DND-41 (cell line): ENCODE results near the gene BICDL2.

Experiments
- ATAC-seq: fragments of 200-7000 bp; cut with Tn5 transposase; 3 replicates; pipeline ENCODE4 v1.9.1; 2021; ENCODE audit warnings: low read depth; ENCODE audit not compliant: insufficient read depth
- DNase-seq: peaks from one replicate; pipeline ENCODE4 v3.0.0-alpha.2; 2020
- H2AFZ ChIP-seq: 2 replicates; pipeline ENCODE4 v1.6.0; 2012; ENCODE audit warnings: low read depth, low read length
- H3K27ac ChIP-seq: 2 replicates; pipeline ENCODE4 v1.5.1; 2012; ENCODE audit warnings: low read length, inconsistent platforms
- H3K27me3 ChIP-seq: fragments of 200-600 bp; sonication (generic); 2 replicates; pipeline ENCODE4 v1.6.0; 2012; ENCODE audit warnings: low read length, mild to moderate bottlenecking, inconsistent platforms; ENCODE audit not compliant: insufficient read depth, poor library complexity
- H3K36me3 ChIP-seq: 2 replicates; pipeline ENCODE4 v1.5.1; 2012; ENCODE audit warnings: low read length, inconsistent platforms; ENCODE audit not compliant: insufficient read depth
- H3K4me1 ChIP-seq: 2 replicates; pipeline ENCODE4 v1.5.1; 2012; ENCODE audit warnings: mild to moderate bottlenecking, low read length; ENCODE audit not compliant: insufficient read depth
- H3K4me2 ChIP-seq: 2 replicates; pipeline ENCODE4 v1.6.0; 2012; ENCODE audit warnings: mild to moderate bottlenecking, moderate library complexity, low read length, inconsistent platforms; ENCODE audit not compliant: insufficient read depth
- H3K4me3 ChIP-seq, 2 experiments: fragments of 200-600 bp in 1 of 2; shearing (Covaris generic) in 1 of 2; 2 replicates each; pipeline ENCODE4 v1.5.1; 2012 to 2016; ENCODE audit warnings: inconsistent platforms in 2 of 2, low read length in 2 of 2, mild to moderate bottlenecking in 2 of 2, low read depth in 1 of 2, moderate library complexity in 1 of 2
- H3K79me2 ChIP-seq: 2 replicates; pipeline ENCODE4 v1.6.0; 2012; ENCODE audit warnings: low read length, inconsistent platforms; ENCODE audit not compliant: insufficient read depth
- H3K9ac ChIP-seq: 2 replicates; pipeline ENCODE4 v1.6.0; 2012; ENCODE audit warnings: low read depth, mild to moderate bottlenecking, inconsistent platforms, low read length, moderate library complexity
- H3K9me3 ChIP-seq: 2 replicates; pipeline ENCODE4 v1.5.1; 2012; ENCODE audit warnings: low read length, moderate library complexity, mild to moderate bottlenecking, inconsistent platforms; ENCODE audit not compliant: insufficient read depth, severe bottlenecking
- H4K20me1 ChIP-seq: 2 replicates; pipeline ENCODE4 v1.6.0; 2012; ENCODE audit warnings: low read length; ENCODE audit not compliant: insufficient read depth
- EZH2 ChIP-seq: IDR thresholded peaks from 3 replicates; pipeline ENCODE4 v1.6.1; 2012; ENCODE audit warnings: borderline replicate concordance, low read depth, mild to moderate bottlenecking, moderate library complexity, low read length, inconsistent platforms; ENCODE audit not compliant: severe bottlenecking
- TF ChIP-seq, protein P1 (sequence below): IDR thresholded peaks from 2 replicates; pipeline ENCODE4 v1.5.1; 2012; ENCODE audit warnings: borderline replicate concordance, low read length, moderate library complexity, mild to moderate bottlenecking; ENCODE audit not compliant: poor library complexity, severe bottlenecking; ENCODE audit errors: extremely low read depth

BICDL2 gene

DNA sequence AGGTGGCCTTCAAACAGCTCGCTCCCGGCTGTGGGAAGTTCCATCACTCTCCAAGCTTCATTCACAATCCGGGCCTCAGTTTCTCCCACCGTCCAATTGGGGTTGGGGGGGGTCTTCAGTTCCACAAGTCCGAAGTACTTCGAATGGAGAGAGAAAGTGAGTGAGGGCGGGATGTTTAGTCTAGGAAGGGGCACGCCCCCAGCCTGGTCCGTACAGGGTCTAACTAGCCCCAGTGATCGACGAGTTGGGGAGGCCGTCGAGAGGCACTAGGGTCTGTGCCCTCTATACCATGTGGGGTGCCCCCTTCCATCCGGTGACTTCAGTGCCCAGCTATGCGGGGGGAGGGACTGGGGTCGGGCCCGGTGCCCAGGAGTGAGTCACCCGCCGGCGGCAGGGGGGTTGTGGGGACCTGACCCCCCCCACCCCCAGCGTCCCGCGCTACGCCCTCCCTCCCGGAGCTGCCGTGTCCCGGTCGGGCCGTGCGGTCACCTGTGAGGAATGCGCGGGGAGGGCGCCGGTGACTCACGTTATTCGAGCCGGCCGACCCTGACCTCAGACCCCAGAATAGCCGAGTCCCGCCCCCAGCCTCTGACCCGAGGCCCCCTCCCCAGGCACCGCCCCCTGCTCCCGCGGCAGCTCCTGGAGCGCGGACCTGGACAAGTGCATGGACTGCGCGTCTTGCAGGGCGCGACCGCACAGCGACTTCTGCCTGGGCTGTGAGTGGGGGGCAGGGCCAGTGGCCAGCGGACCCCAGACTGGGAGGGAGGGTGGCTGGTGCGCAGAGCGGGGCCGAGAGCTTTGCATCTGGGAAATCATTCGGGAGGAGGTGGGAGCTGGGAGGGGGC is 15.9 kb downstream of the BICDL2 start:
- TF ChIP-seq EZH2 = no peak
- TF ChIP-seq, protein P1, sequence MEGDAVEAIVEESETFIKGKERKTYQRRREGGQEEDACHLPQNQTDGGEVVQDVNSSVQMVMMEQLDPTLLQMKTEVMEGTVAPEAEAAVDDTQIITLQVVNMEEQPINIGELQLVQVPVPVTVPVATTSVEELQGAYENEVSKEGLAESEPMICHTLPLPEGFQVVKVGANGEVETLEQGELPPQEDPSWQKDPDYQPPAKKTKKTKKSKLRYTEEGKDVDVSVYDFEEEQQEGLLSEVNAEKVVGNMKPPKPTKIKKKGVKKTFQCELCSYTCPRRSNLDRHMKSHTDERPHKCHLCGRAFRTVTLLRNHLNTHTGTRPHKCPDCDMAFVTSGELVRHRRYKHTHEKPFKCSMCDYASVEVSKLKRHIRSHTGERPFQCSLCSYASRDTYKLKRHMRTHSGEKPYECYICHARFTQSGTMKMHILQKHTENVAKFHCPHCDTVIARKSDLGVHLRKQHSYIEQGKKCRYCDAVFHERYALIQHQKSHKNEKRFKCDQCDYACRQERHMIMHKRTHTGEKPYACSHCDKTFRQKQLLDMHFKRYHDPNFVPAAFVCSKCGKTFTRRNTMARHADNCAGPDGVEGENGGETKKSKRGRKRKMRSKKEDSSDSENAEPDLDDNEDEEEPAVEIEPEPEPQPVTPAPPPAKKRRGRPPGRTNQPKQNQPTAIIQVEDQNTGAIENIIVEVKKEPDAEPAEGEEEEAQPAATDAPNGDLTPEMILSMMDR = no peak
- ATAC-seq (no peak), DNase-seq (no peak)
- H3K9ac ChIP-seq = peak overlapping the region; percentile 64
- peaks cover 6% of the 10 kb centered on the region for H3K36me3 ChIP-seq
- H2AFZ ChIP-seq = peak overlapping the region; percentile 66
- peak overlapping the region; percentile 83 for H3K4me2 ChIP-seq
- no peaks in the 10 kb centered on the region for H3K27me3 ChIP-seq
- no peaks in the 10 kb centered on the region for H3K9me3 ChIP-seq
- peaks cover 13% of the 10 kb centered on the region for H4K20me1 ChIP-seq
- peak overlapping the region; percentile 46 to 61 for H3K4me3 ChIP-seq
- H3K79me2 ChIP-seq = peaks cover 12% of the 10 kb centered on the region
- H3K4me1 ChIP-seq = peaks cover 60% of the 10 kb centered on the region
- peak overlapping the region; percentile 50 for H3K27ac ChIP-seq

DNA sequence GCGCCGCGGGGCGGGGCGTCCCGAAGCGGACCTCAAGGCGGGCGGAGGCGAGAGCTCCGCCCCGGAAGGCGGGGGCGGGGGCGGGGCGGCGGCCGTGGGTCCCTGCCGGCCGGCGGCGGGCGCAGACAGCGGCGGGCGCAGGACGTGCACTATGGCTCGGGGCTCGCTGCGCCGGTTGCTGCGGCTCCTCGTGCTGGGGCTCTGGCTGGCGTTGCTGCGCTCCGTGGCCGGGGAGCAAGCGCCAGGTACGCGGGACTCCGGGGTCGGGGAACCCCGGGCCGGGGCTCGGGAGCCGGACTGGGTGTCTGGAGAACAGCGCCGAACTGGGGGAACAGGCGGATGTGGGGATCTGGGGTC is 16.5 kb downstream of the BICDL2 start, which contains the start of gene TNFRSF12A:
Gene TNFRSF12A (plus strand): TSS at position 122 of the 357 bp plus-strand sequence. CDS start 30 bp downstream, at position 152.
- peak within 1 kb of the TSS; percentile 46 to 61 for H3K4me3 ChIP-seq
- no peaks in the 10 kb centered on the region for H3K9me3 ChIP-seq
- H3K27ac ChIP-seq = peak within 1 kb of the TSS; percentile 50
- peak; percentile 75 for DNase-seq
- peak within 1 kb of the TSS; percentile 83 for H3K4me2 ChIP-seq
- H3K4me1 ChIP-seq = peaks cover 54% of the 10 kb centered on the region
- H3K36me3 ChIP-seq = peaks cover under 1% of the 10 kb centered on the region
- H3K79me2 ChIP-seq = peaks cover 9% of the 10 kb centered on the region
- peak within 1 kb of the TSS; percentile 64 for H3K9ac ChIP-seq
- TF ChIP-seq, protein P1 = no peak
- no peak for TF ChIP-seq EZH2
- H4K20me1 ChIP-seq = peaks cover 9% of the 10 kb centered on the region
- peak; percentile 38 for ATAC-seq
- H2AFZ ChIP-seq = peak within 1 kb of the TSS; percentile 75
- H3K27me3 ChIP-seq = no peaks in the 10 kb centered on the region

DNA sequence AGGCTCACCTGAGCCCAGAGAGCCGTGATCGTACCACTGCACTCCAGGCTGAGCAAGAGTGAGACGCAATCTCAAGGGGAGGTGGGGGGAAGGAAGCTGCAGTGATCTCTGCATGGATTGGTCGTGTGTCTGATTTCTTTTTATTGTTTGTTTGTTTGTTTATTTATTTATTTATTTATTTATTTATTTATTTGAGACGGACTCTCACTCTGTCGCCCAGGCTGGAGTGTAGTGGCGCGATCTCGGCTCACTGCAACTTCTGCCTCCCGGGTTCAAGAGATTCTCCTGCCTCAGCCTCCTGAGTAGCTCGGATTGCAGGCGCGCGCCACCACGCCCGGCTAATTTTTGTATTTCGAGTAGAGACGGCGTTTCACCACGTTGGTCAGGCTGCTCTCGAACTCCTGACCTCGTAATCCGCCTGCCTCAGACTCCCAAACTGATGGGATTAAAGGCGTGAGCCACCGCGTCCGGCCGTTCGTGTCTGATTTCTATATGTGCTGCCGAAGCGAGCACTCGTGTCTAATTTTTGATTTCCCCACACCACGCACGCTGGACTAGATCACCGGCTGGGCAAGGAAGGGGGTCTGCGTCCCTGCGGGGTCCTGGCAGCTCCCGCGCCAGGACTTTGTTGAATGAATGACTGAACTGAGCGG is 17.0 kb downstream of the BICDL2 start:
- Histone ChIP-seq H4K20me1 (peaks cover 7% of the 10 kb centered on the region), H3K27me3 (no peaks in the 10 kb centered on the region), H3K9me3 (no peaks in the 10 kb centered on the region), H3K9ac (peak overlapping the region; percentile 64), H3K36me3 (no peaks in the 10 kb centered on the region), H3K4me1 (peaks cover 49% of the 10 kb centered on the region), H3K79me2 (peaks cover 4% of the 10 kb centered on the region), H2AFZ (peak overlapping the region; percentile 75), H3K4me3 (peak overlapping the region; percentile 6 to 61; a peak in 2 of 4 replicates), H3K27ac (0 out of 2 replicates have a peak overlapping the region, but pooled peaks have one; percentile 21), H3K4me2 (peak overlapping the region; percentile 83)
- no peak for TF ChIP-seq EZH2
- TF ChIP-seq, protein P1 = no peak
- DNase-seq = no peak
- no peak for ATAC-seq
